PFSK-1 (cell line): Measurements from ENCODE around the gene LEP.

ENCODE experiments used
- FOXP2 ChIP-seq: optimal IDR thresholded peaks from 2 replicates; pipeline ENCODE3; 2011; ENCODE audit warnings: borderline replicate concordance, control low read depth, inconsistent platforms; ENCODE audit not compliant: insufficient read depth; ENCODE audit errors: extremely low read length, extremely low read depth
- POLR2AphosphoS5 ChIP-seq: IDR thresholded peaks from 2 replicates; pipeline ENCODE4 v1.6.1; 2012; ENCODE audit warnings: low read depth, mild to moderate bottlenecking, control low read depth, low read length, moderate library complexity
- REST ChIP-seq, 2 experiments: IDR thresholded peaks; 2 replicates each; pipeline versions ENCODE4 v1.6.1 to v1.8.0; 2011 to 2012; ENCODE audit warnings: low read depth in 2 of 2, low read length in 2 of 2, control low read depth in 1 of 2, inconsistent platforms in 1 of 2, mild to moderate bottlenecking in 1 of 2, moderate library complexity in 1 of 2; ENCODE audit not compliant: insufficient read depth in 1 of 2
- SIN3A ChIP-seq: IDR thresholded peaks from 2 replicates; pipeline ENCODE4 v1.6.1; 2012; ENCODE audit warnings: mild to moderate bottlenecking, low read length, moderate library complexity, borderline replicate concordance; ENCODE audit not compliant: insufficient read depth
- TAF1 ChIP-seq: IDR thresholded peaks from 2 replicates; pipeline ENCODE4 v1.6.1; 2012; ENCODE audit warnings: low read length, control low read depth, borderline replicate concordance; ENCODE audit not compliant: insufficient read depth

GRCh38 chr7:128259131-128260061, 18.3 kb downstream of the LEP start:
- TF ChIP-seq TAF1 (no peak), REST (IDR thresholded peaks at IDR 0.05; ENCODE audit: insufficient read depth in 1 of 2, low read depth in 2 of 2, low read length in 2 of 2) (no peak), POLR2AphosphoS5 (no peak), SIN3A (no peak), FOXP2 (no peak)
